SH-SY5Y (cell line): ENCODE measurements around the gene PWWP2B.

Experiments used
- GATA2 ChIP-seq: IDR thresholded peaks from 2 replicates; pipeline ENCODE4 v1.6.1; 2011; ENCODE audit warnings: mild to moderate bottlenecking, low read depth, low read length
- GATA3 ChIP-seq: IDR thresholded peaks from 2 replicates; pipeline ENCODE4 v1.6.1; 2011; ENCODE audit warnings: low read depth, mild to moderate bottlenecking, low read length, moderate library complexity

The PWWP2B gene

DNA sequence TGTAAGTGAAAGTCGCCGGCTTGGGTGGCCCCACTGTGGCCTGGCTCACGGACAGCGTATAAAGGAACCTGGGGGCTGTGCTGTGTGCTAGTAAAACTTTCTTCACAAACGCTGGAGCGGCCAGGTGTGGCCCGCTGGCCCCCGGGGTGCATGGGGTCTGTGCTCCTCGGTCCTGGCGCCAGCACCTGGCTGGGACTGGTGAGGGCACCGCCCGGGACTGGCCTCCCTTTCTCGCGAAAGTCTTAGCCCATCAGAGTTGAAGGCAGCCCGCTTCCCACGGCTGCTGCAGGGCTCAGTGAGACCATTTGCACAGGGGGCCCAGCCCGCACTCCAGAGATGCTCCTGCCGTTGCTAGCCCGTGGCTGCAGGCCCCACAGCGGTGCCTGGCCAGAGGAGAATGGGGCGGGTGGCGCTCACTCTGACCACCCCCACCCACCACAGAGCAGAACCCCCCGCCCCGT lies 5.8 kb downstream of the PWWP2B start:
- TF ChIP-seq GATA2, result no peak
- no peak for TF ChIP-seq GATA3

DNA sequence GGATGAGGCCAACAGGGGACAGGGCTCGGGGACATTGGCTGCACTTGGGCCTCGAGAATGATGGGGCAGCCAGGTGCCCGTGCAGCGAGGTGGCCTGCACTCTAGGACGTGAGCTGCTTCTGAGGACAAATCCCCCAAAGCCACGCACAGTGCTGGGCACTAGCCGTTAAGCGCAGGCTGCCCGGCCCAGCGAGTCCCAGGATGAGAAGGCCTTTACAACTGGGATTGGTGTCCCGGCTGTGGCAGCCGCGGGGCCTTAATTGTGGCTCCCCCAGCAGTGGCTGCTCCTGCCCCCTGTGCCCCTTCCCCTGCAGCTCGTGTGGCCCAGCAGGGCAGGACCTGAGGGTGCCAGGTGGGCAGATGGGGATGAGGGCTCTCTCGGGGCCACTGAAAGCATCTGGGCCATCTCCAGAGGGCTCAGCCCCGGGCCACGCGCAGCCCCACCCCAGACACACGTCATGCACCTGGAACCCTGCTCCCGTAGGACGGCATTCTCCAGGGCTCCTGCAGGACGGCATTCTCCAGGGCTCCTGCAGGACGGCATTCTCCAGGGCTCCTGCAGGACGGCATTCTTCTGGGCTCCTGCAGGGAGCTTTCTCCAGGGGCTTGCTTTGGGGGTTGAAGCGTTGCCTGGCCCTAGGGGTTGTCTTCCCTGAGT lies 6.6 kb downstream of the PWWP2B start:
- TF ChIP-seq GATA3, result no peak
- no peak for TF ChIP-seq GATA2

DNA sequence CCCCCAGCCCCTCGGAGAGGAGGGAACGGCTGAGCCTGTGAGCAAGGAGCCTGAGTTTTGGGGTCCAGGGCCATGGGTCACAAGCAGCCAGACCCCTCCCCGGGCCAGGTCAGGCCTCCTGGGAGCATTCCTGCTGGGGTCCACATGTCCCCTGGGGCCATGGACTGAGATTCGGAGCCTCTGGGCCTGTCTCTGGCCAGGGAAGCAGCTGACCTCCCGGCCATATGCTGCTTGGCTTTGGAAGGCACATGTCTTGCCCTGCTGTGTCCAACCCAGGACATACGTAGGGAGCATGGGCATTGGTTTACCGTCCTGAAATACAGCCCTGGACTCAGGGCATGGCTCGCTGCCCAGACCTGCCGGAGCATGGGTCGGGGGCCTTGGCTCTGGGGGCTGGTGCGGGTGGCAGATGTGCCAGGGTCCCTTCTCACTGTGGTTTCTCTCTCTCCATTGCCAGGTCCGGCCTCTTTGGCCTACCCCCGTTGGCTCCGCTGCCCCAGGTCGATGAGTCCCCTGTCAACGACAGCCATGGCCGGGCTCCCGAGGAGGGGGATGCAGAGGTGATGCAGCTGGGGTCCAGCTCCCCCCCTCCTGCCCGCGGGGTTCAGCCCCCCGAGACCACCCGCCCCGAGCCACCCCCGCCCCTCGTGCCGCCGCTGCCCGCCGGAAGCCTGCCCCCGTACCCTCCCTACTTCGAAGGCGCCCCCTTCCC lies 7.3 kb downstream of the PWWP2B start:
- TF ChIP-seq GATA2 (no peak), GATA3 (no peak)

DNA sequence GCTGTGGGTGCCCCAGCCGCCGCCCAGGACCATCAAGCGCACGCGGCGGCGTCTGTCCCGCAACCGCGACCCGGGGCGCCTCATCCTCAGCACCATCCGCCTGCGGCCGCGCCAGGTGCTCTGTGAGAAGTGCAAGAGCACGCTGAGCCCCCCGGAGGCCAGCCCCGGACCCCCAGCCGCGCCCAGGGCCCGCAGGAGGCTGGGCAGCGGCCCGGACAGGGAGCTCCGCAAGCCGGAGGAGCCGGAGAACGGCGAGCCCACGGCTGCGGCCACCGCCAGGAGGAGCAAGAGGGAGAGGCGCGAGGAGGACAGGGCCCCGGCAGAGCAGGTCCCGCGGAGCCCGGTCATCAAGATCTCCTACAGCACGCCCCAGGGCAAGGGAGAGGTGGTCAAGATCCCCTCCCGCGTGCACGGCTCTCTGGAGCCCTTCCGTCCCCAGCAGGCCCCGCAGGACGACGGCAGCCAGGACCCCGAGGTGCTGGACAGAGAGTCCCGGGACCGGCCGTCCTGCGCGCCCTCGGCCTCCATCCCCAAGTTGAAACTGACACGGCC lies 8.0 kb downstream of the PWWP2B start:
- TF ChIP-seq GATA3 (no peak), GATA2 (no peak)

DNA sequence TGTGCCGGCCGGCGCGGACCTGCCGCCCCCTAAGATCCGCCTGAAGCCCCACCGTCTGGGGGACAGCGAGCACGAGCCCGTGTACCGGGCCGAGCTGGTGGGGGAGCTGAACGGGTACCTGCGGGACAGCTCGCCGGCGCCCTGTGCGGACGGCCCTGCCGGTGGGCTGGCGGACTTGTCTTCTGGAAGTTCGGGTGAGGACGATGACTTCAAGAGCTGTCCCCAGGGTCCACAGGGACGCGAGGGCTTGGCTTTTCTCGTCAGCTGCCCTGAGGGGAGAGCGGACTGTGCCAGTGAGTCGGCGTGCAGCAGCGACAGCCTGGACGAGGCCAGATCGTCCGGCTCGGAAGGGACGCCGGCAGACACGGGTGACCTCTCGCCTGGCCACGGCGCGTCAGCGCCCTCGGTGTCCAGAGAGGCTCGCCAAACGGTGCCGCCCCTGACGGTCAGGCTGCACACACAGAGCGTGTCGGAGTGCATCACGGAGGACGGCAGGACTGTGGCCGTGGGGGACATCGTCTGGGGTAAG lies 8.5 kb downstream of the PWWP2B start:
- TF ChIP-seq GATA2, result no peak
- TF ChIP-seq GATA3, result no peak

DNA sequence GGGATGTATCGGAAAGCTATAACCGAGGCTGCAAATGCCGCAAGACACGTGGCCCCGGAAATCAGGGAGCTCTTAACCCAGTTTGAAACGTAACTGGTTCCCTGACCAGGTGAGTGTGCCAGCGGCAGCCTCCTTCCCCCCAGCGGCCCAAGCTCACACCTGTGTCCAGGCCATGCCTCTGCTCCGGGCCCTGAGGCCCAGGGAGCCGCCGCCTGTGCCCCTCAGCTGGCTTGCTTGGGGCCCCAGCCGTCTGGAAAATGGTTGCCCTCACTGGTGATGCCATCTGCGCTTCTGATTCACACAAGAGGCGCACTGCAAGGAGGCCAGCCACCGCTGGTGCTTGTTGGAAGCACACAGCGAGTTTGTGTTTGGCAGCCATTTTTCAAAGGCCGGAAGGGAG lies 9.2 kb downstream of the PWWP2B start:
- TF ChIP-seq GATA2, result no peak
- no peak for TF ChIP-seq GATA3

DNA sequence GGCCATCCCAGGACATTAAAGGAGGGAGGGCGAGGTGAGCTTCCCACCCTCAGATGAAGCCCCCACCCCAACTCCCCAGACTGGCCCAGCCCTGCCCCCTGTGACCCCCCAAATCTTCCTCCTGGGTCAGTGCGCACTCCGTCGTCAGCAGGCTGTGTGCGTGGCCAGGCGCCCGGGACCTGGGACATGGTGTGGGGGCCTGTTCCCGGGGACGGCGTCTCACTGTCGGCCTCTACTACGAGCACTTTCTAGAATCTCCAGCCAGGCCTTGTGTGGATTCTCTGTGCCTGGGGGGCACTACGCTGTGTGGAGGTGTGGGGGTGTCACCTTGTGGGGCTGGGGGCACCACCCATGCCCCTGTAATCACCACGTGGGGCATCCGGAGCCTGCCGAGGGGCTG lies 9.8 kb downstream of the PWWP2B start:
- TF ChIP-seq GATA2 (no peak), GATA3 (no peak)

DNA sequence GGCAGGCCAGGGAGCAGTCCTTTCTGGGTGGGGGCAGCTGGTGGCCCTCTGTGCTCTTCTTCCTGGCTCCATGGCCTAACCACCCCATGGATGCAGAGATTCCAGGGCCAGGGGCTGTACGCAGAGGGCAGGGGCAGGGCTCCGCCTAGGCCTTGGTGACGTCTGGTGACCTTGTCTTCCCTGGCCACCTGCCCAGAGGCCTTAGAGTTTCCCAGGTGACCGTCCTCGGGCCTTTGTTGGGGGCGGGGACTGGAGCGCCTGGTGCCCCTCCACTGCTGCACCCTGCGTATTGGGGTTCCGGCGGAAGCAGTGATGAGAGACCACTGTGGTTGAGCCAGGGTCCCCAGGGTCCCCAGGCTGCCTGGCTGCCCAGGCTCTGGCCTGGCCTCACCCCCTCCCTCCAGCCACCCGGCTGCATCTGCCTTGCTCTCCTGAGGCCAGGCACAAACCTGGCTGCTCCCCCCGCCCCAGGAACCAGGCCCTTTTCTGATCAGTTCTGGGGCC lies 10.3 kb downstream of the PWWP2B start:
- TF ChIP-seq GATA3, result no peak

DNA sequence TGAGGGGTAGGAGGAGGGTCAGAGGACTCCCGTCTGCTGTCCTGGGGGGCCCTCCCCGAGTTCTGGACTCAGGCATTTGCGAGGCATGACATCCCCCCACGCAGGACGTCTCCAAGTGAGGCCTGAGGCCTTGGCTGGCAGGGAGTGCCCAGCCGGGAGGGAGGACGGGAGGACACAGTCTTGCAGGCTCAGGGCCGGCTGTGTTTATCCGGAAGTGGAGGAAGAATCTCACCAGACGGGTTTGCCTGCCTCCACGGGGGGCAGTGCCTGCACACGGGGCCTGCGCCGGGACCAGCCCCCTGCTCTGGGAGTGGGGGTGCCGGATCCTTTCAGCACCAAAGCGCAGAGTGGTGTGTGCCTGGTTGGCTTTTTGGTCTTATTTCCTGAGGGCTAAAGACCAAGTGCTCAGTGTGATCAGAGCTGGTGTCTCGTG lies 10.9 kb downstream of the PWWP2B start:
- no peak for TF ChIP-seq GATA2
- no peak for TF ChIP-seq GATA3

DNA sequence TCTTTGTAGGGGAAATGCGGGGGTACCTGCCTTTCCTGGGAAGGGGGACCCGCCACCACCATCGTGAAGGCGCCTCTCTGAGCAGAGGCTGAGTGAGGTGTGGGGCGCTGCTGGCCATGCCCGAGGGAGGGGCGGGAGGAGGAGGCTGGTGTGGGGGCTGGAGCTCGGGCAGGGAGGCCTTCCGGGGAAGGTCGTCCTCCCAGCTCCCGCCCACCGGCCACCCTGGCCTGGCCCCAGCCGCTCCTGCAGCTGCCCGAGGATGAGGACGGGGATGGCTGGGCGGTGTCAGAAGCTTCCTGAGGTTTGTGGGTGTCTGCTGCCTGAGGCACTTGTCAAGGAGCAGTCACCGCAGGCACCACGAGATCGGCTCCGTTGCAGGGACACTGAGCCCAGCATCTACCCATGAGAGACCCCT lies 11.4 kb downstream of the PWWP2B start:
- TF ChIP-seq GATA3 (no peak), GATA2 (no peak)

DNA sequence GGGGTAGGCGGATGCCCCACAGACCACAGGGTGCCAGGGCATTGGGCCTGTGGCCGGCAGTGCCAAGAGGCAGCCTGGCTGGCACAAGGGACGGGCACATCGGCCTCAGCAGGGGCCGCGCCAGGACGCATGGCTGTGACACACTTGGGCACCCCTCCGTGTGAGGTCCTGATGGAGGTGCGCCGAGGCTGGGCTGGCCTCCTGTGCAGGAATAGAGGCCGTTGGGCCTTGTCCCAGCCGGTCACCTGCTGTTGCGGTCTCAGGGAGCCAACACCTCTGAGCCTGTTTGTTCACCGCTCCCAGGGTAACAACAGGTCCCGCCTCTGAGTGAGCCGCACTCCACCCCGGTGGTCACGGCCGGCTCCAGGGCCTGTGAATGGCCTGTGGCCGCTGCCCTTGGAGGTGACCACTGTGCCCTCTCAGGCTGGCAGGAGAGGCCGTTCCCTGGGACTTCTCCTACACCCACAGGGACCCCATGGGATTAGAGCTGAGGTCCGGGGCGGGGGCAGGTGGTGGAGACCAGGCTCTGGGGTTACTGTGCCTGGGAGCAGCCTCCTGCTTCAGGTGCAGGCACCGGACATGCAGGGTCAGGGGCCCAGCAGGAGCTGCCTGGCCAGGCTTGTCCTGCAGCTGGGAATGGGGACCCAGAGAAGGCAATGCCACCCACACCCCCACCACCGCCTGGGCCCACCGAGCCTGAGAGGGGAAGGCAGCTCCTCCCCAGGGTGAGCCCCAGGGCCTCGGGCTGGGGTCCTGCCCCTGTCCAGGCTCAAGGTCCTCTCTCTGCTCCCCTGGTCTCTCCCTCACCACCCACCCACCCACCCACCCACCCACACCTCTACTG lies 12.0 kb downstream of the PWWP2B start:
- TF ChIP-seq GATA2 (no peak), GATA3 (no peak)

DNA sequence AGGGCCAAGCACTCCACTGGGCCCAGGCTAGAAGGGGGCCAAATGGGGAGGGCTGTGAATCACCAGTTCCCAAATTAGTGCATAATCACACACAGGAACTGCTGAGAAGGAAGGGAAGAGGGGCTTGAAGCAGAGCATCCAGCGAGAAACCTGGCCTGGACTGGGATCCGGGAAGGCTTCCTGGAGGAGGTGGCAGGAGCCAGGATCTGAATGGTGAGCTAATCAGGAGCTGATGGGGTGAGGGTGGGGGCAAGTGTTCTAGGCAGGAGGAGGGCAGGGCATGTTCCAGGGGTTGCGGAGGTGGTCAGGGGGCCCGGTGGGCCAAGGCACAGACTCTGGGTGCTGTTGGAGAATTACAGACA lies 12.6 kb downstream of the PWWP2B start:
- no peak for TF ChIP-seq GATA2
- no peak for TF ChIP-seq GATA3

DNA sequence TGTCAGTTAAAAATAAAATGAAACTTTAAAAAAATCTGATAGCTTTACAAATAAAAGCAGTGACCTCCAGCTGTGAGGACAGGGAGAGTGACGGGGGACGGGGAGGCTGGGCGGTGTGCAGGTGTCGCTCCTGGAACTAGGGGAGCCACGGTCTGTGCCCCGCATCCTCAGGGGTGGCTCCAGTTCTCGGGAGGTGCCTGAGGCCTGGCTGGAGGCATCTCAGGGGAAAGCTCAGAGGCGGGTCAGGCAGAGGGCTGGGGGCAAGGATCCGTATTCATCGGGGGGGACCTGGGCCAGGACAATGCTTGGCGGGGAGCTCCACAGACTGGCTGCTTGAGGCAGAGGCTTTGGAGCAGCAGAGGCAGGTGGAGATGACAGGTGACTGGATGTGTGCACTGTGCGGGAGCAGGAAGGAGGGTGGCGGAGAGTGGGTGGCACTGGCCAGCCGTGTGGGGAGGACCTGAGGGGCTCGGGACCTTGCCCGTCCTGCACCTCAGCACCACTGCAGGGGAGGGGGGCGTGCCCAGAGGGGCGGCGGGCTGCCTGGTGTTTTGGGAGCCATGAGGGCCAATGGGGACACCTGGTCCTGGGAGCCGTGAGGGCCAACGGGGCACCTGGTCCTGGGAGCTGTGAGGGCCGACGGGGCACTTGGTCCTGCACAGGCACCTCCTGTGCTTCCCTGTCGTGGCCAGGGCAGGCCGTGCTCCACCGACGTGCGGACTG lies 13.2 kb downstream of the PWWP2B start:
- TF ChIP-seq GATA3 (no peak), GATA2 (no peak)
